ENCODE results near the gene BCAS4.

GRCh38 chr20:50826121-50826520 lies 31.3 kb downstream of the BCAS4 start:
- TF ChIP-seq, protein P1, sequence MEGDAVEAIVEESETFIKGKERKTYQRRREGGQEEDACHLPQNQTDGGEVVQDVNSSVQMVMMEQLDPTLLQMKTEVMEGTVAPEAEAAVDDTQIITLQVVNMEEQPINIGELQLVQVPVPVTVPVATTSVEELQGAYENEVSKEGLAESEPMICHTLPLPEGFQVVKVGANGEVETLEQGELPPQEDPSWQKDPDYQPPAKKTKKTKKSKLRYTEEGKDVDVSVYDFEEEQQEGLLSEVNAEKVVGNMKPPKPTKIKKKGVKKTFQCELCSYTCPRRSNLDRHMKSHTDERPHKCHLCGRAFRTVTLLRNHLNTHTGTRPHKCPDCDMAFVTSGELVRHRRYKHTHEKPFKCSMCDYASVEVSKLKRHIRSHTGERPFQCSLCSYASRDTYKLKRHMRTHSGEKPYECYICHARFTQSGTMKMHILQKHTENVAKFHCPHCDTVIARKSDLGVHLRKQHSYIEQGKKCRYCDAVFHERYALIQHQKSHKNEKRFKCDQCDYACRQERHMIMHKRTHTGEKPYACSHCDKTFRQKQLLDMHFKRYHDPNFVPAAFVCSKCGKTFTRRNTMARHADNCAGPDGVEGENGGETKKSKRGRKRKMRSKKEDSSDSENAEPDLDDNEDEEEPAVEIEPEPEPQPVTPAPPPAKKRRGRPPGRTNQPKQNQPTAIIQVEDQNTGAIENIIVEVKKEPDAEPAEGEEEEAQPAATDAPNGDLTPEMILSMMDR (IDR thresholded peaks at IDR 0.05; ENCODE audit: low read depth, low read length): no peak
- no peak for TF ChIP-seq EZH2phosphoT487 (IDR thresholded peaks at IDR 0.05; ENCODE audit: low read depth)

Measured in OCI-LY3 (cell line).